ENCODE data around the gene HUNK.
"Not testable (repeated sequence)": the region's sequence is repeated elsewhere in the genome, so short reads cannot be mapped to it uniquely, and the experiment has no call there.

DNA sequence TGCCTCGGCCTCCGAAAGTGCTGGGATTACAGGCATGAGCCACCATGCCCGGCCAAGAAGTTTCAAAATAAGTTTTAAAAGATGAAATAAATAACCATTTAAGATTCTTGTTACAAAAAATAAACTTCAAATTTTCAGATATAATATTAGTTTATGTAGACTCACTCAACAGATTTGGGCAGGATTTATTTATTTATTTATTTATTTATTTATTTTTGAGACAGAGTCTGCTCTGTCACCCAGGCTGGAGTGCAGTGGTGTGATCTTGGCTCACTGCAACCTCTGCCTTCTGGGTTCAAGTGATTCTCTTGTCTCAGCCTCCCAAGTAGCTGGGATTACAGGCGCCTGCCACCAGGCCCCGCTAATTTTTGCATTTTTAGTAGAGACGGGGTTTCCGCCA lies 15.2 kb upstream of the HUNK start:
- TF ChIP-seq, protein P1, sequence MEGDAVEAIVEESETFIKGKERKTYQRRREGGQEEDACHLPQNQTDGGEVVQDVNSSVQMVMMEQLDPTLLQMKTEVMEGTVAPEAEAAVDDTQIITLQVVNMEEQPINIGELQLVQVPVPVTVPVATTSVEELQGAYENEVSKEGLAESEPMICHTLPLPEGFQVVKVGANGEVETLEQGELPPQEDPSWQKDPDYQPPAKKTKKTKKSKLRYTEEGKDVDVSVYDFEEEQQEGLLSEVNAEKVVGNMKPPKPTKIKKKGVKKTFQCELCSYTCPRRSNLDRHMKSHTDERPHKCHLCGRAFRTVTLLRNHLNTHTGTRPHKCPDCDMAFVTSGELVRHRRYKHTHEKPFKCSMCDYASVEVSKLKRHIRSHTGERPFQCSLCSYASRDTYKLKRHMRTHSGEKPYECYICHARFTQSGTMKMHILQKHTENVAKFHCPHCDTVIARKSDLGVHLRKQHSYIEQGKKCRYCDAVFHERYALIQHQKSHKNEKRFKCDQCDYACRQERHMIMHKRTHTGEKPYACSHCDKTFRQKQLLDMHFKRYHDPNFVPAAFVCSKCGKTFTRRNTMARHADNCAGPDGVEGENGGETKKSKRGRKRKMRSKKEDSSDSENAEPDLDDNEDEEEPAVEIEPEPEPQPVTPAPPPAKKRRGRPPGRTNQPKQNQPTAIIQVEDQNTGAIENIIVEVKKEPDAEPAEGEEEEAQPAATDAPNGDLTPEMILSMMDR (IDR thresholded peaks at IDR 0.05): not testable (repeated sequence)
- TF ChIP-seq POLR2A (IDR thresholded peaks at IDR 0.05): not testable (repeated sequence)
